Panc1 (cell line): ENCODE data around the gene TFPI2. TPM values are rescaled to one million over a fixed set of nuclear protein-coding genes. Genes with fewer than 3 reads are reported as not detected.

Source experiments
- ATAC-seq: fragments of 200-7000 bp; cut with Tn5 transposase; 2 replicates; pipeline ENCODE4 v1.9.1; 2020; ENCODE audit warnings: mild to moderate bottlenecking, moderate library complexity
- BruUV-seq: library from RNA; stranded (reverse); fragments of 400-500 nt; replicated peaks from 2 replicates; lab custom pipeline; 2021; lab: Mats Ljungman, UMichigan
- CTCF ChIA-PET: fragments of 300-600 bp; sonication (Branson Sonifier 250); formaldehyde crosslinking; loops from one replicate; lab custom pipeline; 2022; ENCODE audit warnings: antibody characterized with exemption; lab: Charles Lee
- POLR2A ChIA-PET: fragments of 300-600 bp; sonication (Branson Sonifier 250); formaldehyde crosslinking; loops from one replicate; lab custom pipeline; 2022; ENCODE audit warnings: antibody characterized with exemption; lab: Charles Lee
- DNase-seq: peaks from one replicate; pipeline ENCODE4 v3.0.0-alpha.2; 2010; ENCODE audit warnings: low read depth, low spot score
- H3K27ac ChIP-seq: 2 replicates; pipeline ENCODE4 v1.5.1; 2011; ENCODE audit warnings: mild to moderate bottlenecking, low read length, inconsistent platforms
- H3K27me3 ChIP-seq: fragments of 200-500 bp; sonication (Bioruptor generic); 2 replicates; pipeline ENCODE4 v1.6.0; 2014; ENCODE audit warnings: low read length, inconsistent platforms; ENCODE audit not compliant: control insufficient read depth, insufficient read depth
- H3K36me3 ChIP-seq: fragments of 200-500 bp; sonication (Bioruptor generic); 2 replicates; pipeline ENCODE4 v1.5.1; 2014; ENCODE audit warnings: inconsistent platforms, mild to moderate bottlenecking, low read length, moderate library complexity; ENCODE audit not compliant: control insufficient read depth, insufficient read depth
- H3K4me1 ChIP-seq: 2 replicates; pipeline ENCODE4 v1.5.1; 2011; ENCODE audit warnings: inconsistent platforms, mild to moderate bottlenecking, low read length, moderate library complexity; ENCODE audit not compliant: control insufficient read depth, insufficient read depth
- H3K4me3 ChIP-seq, 2 experiments: 2 replicates each; pipeline ENCODE4 v1.5.1; 2011 to 2012; ENCODE audit warnings: low read depth in 2 of 2, low read length in 2 of 2, mild to moderate bottlenecking in 2 of 2, inconsistent platforms in 1 of 2, moderate library complexity in 1 of 2
- H3K9me3 ChIP-seq: fragments of 200-500 bp; sonication (Bioruptor generic); 2 replicates; pipeline ENCODE4 v1.5.1; 2014; ENCODE audit warnings: low read depth, mild to moderate bottlenecking, inconsistent platforms, low read length, moderate library complexity; ENCODE audit not compliant: control insufficient read depth, insufficient read depth
- CTCF ChIP-seq: fragments of 450-650 bp; IDR thresholded peaks from 2 replicates; pipeline ENCODE4 v1.5.1; 2017; ENCODE audit warnings: mild to moderate bottlenecking
- POLR2AphosphoS5 ChIP-seq: IDR thresholded peaks from 2 replicates; pipeline ENCODE4 v1.6.1; 2012; ENCODE audit warnings: mild to moderate bottlenecking, low read depth, low read length, moderate library complexity
- SIN3A ChIP-seq: IDR thresholded peaks from 2 replicates; pipeline ENCODE4 v1.6.1; 2012; ENCODE audit warnings: low read depth, mild to moderate bottlenecking, low read length, moderate library complexity, borderline replicate concordance; ENCODE audit not compliant: insufficient read depth
- TCF7L2 ChIP-seq: IDR thresholded peaks from 2 replicates; pipeline ENCODE4 v1.6.1; 2011; ENCODE audit warnings: mild to moderate bottlenecking, low read depth, low read length, inconsistent platforms
- in situ Hi-C: cut with HindIII; loops from 2 replicates; pipeline ENCODE4 v1.10.0; 2016; ENCODE audit warnings: low sequenced_read_pairs, low pct_unique_long_range_greater_than_20kb
- intact Hi-C: fragments of 100-400 bp; cut with micrococcal nuclease; formaldehyde crosslinking; loops from one replicate; pipeline ENCODE4 v1.10.0; 2022; ENCODE audit not compliant: unreplicated experiment
- total RNA-seq: library from RNA; stranded (reverse); gene quantifications from one replicate; pipeline ENCODE4 v1.2.1, GENCODE V29; 2021; ENCODE audit not compliant: unreplicated experiment
- TF ChIP-seq, protein P1 (sequence below), 2 experiments: IDR thresholded peaks; 2 replicates each; pipeline ENCODE4 v1.6.1; 2011 to 2012; ENCODE audit warnings: low read depth in 2 of 2, control low read depth in 1 of 2, low read length in 1 of 2, mild to moderate bottlenecking in 1 of 2, moderate library complexity in 1 of 2; ENCODE audit not compliant: insufficient read depth in 1 of 2

Gene TFPI2
- total RNA-seq, 1 experiment from 2014 or later = 2.9 TPM

DNA sequence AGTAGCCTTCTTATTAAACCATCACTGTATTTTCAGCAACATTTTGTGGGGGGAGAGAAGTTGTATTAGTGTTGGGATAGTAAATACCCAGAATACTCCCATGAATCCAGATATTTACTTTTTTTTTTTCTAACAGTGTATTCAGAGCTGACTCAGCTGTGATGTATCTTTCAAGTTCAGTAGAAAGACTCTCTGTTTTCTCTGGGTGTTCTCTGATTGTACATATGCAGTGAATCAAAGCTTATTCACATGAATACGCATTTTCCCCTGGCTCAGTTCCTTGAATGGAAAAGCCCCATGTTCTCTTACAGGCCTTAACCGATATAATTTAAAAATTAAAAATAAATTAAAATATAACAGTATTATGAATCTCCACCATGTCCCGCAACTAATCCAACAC lies 1.3 kb downstream of the TFPI2 start:
- Histone ChIP-seq H3K9me3 (no peaks in the 10 kb centered on the region), H3K36me3 (no peaks in the 10 kb centered on the region), H3K27me3 (peaks cover 4% of the 10 kb centered on the region), H3K27ac (no peak overlapping the region), H3K4me1 (no peaks in the 10 kb centered on the region), H3K4me3 (no peak overlapping the region)
- ChIA-PET CTCF (no interaction called here), POLR2A (no interaction called here)
- intact Hi-C loops (no loop called here), in situ Hi-C loops (no loop called here)
- TF ChIP-seq POLR2AphosphoS5 = no peak
- TF ChIP-seq TCF7L2 = no peak
- DNase-seq (no peak), ATAC-seq (no peak)
- no TSS peak for BruUV-seq

GRCh38 chr7:93884541-93884940 lies 6.0 kb downstream of the TFPI2 start:
- ChIA-PET CTCF (no interaction called here), POLR2A (no interaction called here)
- Histone ChIP-seq H3K4me1 (no peaks in the 10 kb centered on the region), H3K27ac (no peak overlapping the region), H3K9me3 (no peaks in the 10 kb centered on the region), H3K36me3 (no peaks in the 10 kb centered on the region), H3K27me3 (no peaks in the 10 kb centered on the region; the same call in none of the 2 replicates), H3K4me3 (no peak overlapping the region)
- in situ Hi-C loops (no loop called here), intact Hi-C loops (no loop called here)
- BruUV-seq = no TSS peak
- DNase-seq = no peak
- no peak for ATAC-seq
- TF ChIP-seq CTCF (no peak), TCF7L2 (no peak), SIN3A (no peak), POLR2AphosphoS5 (no peak)
- TF ChIP-seq, protein P1, sequence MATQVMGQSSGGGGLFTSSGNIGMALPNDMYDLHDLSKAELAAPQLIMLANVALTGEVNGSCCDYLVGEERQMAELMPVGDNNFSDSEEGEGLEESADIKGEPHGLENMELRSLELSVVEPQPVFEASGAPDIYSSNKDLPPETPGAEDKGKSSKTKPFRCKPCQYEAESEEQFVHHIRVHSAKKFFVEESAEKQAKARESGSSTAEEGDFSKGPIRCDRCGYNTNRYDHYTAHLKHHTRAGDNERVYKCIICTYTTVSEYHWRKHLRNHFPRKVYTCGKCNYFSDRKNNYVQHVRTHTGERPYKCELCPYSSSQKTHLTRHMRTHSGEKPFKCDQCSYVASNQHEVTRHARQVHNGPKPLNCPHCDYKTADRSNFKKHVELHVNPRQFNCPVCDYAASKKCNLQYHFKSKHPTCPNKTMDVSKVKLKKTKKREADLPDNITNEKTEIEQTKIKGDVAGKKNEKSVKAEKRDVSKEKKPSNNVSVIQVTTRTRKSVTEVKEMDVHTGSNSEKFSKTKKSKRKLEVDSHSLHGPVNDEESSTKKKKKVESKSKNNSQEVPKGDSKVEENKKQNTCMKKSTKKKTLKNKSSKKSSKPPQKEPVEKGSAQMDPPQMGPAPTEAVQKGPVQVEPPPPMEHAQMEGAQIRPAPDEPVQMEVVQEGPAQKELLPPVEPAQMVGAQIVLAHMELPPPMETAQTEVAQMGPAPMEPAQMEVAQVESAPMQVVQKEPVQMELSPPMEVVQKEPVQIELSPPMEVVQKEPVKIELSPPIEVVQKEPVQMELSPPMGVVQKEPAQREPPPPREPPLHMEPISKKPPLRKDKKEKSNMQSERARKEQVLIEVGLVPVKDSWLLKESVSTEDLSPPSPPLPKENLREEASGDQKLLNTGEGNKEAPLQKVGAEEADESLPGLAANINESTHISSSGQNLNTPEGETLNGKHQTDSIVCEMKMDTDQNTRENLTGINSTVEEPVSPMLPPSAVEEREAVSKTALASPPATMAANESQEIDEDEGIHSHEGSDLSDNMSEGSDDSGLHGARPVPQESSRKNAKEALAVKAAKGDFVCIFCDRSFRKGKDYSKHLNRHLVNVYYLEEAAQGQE (IDR thresholded peaks at IDR 0.05; ENCODE audit: insufficient read depth in 1 of 2, low read depth in 2 of 2, low read length in 1 of 2) = no peak

DNA sequence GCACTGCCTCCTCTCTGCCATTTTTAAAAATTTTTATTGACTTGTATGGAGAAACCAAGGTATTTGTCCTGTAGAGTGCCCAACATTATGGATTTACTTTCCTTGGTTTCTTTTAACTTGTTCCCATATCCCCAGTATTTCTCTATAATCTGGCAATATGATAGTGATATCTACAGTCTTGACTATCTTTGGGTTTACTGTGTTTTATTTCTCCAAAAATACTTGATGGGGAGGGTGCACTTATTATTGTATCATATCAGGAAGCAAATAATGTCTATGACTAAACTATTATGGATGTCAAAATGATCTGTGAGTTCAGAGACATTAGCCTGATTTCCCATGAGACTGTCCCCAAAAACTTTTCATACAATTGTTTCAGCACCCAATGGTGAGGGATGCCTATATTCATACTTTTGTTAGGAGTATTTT lies 6.6 kb downstream of the TFPI2 start:
- BruUV-seq = no TSS peak
- ATAC-seq = no peak
- Histone ChIP-seq H3K9me3 (no peaks in the 10 kb centered on the region), H3K27me3 (no peaks in the 10 kb centered on the region; the same call in none of the 2 replicates), H3K27ac (no peak overlapping the region), H3K36me3 (no peaks in the 10 kb centered on the region), H3K4me3 (no peak overlapping the region), H3K4me1 (no peaks in the 10 kb centered on the region)
- ChIA-PET POLR2A (no interaction called here), CTCF (no interaction called here)
- intact Hi-C loops (no loop called here), in situ Hi-C loops (no loop called here)
- no peak for DNase-seq
- TF ChIP-seq, protein P1 (IDR thresholded peaks at IDR 0.05; ENCODE audit: insufficient read depth in 1 of 2, low read depth in 2 of 2, low read length in 1 of 2) = no peak
- TF ChIP-seq SIN3A (no peak), POLR2AphosphoS5 (no peak), CTCF (no peak), TCF7L2 (no peak)
